A673 (cell line): ENCODE measurements around the gene NOB1.

Source experiments
- EZH2 ChIP-seq: fragments of 200-600 bp; sonication (generic); IDR thresholded peaks from 2 replicates; pipeline ENCODE4 v1.6.1; 2017; ENCODE audit warnings: borderline replicate concordance, low read depth, mild to moderate bottlenecking, mixed read lengths, antibody characterized with exemption, low read length; ENCODE audit not compliant: poor library complexity, severe bottlenecking
- TF ChIP-seq, protein P1 (sequence below): fragments of 300-800, 200-600 bp; sonication (generic); conservative IDR thresholded peaks from 2 replicates; pipeline ENCODE4 v1.5.1; 2017; ENCODE audit warnings: low read depth, mild to moderate bottlenecking, antibody characterized with exemption, low read length, moderate library complexity, mixed read lengths

DNA sequence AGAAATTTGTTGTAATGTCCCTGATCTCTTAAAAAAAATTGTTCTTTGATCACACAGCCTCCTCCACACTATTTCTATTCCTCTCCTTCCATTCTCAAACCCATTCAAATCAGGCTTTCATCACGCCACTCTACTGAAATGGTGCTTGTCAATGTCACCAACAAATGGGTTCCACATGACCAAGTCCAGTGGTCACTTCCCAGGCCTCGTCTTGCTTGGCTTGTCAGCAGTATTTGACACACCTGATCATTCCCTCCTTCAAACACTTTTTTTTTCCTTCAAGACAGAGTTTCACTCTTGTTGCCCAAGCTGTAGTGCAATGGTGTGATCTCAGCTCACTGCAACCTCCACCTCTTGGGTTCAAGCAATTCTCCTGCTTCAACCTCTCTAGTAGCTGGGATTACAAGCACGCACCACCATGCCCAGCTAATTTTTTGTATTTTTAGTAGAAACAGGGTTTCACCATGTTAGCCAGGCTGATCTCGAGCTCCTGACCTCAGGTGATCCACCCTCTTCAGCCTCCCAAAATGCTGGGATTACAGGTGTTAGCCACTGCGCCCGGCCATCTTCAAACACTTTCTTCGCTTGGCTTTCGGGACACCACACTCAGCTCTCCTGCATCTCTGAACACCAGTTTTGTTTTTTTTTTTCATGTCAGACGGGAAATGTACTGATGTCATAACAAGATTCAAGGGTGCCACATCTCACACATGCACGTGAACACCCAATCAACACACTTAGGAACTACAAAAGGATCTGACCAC lies 46.6 kb downstream of the NOB1 start:
- TF ChIP-seq, protein P1, sequence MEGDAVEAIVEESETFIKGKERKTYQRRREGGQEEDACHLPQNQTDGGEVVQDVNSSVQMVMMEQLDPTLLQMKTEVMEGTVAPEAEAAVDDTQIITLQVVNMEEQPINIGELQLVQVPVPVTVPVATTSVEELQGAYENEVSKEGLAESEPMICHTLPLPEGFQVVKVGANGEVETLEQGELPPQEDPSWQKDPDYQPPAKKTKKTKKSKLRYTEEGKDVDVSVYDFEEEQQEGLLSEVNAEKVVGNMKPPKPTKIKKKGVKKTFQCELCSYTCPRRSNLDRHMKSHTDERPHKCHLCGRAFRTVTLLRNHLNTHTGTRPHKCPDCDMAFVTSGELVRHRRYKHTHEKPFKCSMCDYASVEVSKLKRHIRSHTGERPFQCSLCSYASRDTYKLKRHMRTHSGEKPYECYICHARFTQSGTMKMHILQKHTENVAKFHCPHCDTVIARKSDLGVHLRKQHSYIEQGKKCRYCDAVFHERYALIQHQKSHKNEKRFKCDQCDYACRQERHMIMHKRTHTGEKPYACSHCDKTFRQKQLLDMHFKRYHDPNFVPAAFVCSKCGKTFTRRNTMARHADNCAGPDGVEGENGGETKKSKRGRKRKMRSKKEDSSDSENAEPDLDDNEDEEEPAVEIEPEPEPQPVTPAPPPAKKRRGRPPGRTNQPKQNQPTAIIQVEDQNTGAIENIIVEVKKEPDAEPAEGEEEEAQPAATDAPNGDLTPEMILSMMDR, result no peak
- no peak for TF ChIP-seq EZH2
